Neutrophil (primary cell): ENCODE measurements around the gene MAP3K13.

Experiments used
- H3K27ac ChIP-seq: fragments of 200-600 bp; sonication (generic); 2 replicates; pipeline ENCODE4 v1.5.1; 2016; ENCODE audit warnings: mild to moderate bottlenecking, moderate library complexity
- H3K27me3 ChIP-seq: fragments of 200-600 bp; sonication (generic); 2 replicates; pipeline ENCODE4 v1.6.0; 2016; ENCODE audit warnings: mild to moderate bottlenecking
- H3K36me3 ChIP-seq: fragments of 200-600 bp; sonication (generic); 2 replicates; pipeline ENCODE4 v1.5.1; 2017
- H3K4me1 ChIP-seq, 2 experiments: fragments of 200-600 bp in 1 of 2; sonication (generic) in 1 of 2; 1 replicate in 1 of 2; 2 replicates in 1 of 2; pipeline versions ENCODE4 v1.5.1 to v1.6.1; 2013 to 2016; ENCODE audit warnings: low read depth in 1 of 2, low read length in 1 of 2, mild to moderate bottlenecking in 1 of 2, moderate library complexity in 1 of 2; ENCODE audit not compliant: control insufficient read depth in 1 of 2, insufficient read depth in 1 of 2
- H3K4me3 ChIP-seq, 2 experiments: fragments of 200-600 bp in 1 of 2; sonication (generic) in 1 of 2; 1 replicate in 1 of 2; 2 replicates in 1 of 2; pipeline ENCODE4 v1.5.1; 2013 to 2016; ENCODE audit warnings: low read depth in 1 of 2, low read length in 1 of 2, mild to moderate bottlenecking in 1 of 2, moderate library complexity in 1 of 2
- H3K9me3 ChIP-seq: fragments of 200-600 bp; sonication (generic); 2 replicates; pipeline ENCODE4 v1.5.1; 2016
- TF ChIP-seq, protein P1 (sequence below): fragments of 200-600 bp; sonication (generic); IDR thresholded peaks from 2 replicates; pipeline ENCODE4 v1.5.1; 2016; ENCODE audit warnings: antibody characterized with exemption

The MAP3K13 gene

DNA sequence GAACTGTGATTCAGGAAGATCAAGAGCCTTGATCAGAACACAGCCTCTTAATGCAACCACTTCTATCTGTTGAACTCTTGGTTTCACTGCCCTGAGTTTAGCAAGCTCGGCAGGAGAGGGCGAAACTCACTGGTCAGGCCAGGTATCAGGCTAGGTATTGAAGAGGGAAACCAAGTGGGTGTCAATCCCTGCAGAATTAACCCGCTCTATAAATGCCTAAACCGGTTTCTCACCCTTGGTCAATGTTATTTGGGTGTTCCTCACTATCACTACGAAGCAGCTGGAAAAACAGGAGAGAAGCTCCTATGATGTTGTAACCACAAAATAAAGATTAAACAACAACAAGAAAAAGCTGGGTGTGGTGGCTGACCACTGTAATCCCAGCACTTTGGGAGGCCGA lies 165.6 kb downstream of the MAP3K13 start:
- Histone ChIP-seq H3K36me3 (no peaks in the 10 kb centered on the region), H3K27ac (no peak overlapping the region), H3K4me1 (no peaks in the 10 kb centered on the region), H3K4me3 (no peak overlapping the region), H3K9me3 (no peaks in the 10 kb centered on the region), H3K27me3 (peaks cover 7% of the 10 kb centered on the region)
- TF ChIP-seq, protein P1, sequence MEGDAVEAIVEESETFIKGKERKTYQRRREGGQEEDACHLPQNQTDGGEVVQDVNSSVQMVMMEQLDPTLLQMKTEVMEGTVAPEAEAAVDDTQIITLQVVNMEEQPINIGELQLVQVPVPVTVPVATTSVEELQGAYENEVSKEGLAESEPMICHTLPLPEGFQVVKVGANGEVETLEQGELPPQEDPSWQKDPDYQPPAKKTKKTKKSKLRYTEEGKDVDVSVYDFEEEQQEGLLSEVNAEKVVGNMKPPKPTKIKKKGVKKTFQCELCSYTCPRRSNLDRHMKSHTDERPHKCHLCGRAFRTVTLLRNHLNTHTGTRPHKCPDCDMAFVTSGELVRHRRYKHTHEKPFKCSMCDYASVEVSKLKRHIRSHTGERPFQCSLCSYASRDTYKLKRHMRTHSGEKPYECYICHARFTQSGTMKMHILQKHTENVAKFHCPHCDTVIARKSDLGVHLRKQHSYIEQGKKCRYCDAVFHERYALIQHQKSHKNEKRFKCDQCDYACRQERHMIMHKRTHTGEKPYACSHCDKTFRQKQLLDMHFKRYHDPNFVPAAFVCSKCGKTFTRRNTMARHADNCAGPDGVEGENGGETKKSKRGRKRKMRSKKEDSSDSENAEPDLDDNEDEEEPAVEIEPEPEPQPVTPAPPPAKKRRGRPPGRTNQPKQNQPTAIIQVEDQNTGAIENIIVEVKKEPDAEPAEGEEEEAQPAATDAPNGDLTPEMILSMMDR = no peak

DNA sequence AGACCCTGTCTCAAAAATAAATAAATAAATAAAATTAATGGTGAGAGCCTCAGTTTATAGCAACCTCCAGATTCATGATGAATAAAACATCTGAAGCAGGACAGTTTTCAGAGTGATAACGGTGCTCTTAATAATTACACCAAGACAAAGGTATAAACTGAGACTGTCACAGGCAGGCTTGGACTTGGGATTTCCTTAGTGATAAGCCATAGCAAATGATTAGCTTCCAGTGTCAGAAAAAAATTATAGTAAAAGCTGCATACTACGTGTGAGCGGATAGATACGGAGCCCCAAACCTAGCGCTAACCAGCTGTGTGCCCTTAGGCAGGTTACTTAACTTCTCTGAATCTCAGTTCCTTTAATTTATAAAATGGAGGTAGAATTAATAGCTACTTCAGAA lies 167.9 kb downstream of the MAP3K13 start:
- Histone ChIP-seq H3K4me3 (no peak overlapping the region), H3K27me3 (no peaks in the 10 kb centered on the region), H3K36me3 (no peaks in the 10 kb centered on the region), H3K27ac (no peak overlapping the region), H3K9me3 (no peaks in the 10 kb centered on the region), H3K4me1 (no peaks in the 10 kb centered on the region)
- TF ChIP-seq, protein P1 = no peak

DNA sequence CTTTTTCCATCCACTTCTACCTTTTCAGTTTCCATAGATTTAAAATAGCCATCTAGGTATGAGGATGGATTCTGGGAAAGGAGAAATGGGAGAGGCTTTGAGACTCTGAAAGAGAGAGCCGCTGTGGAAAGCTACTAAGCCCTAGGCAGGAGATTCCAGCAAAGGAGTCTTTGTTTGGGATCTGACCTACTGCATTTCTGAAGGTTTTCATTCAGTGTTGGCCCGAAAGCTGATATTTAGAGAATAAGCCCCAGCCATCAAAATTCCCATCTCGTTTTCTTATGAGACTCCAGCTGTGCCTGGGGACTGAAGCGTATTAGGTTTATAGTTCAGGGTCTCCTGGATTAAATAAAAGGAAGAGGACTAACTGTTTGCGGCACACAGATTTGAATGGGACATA lies 170.0 kb downstream of the MAP3K13 start:
- Histone ChIP-seq H3K27me3 (no peaks in the 10 kb centered on the region), H3K4me1 (peaks cover 6 to 9% of the 10 kb centered on the region in 2 experiments), H3K4me3 (no peak overlapping the region), H3K9me3 (no peaks in the 10 kb centered on the region), H3K27ac (no peak overlapping the region), H3K36me3 (no peaks in the 10 kb centered on the region)
- TF ChIP-seq, protein P1 = no peak

DNA sequence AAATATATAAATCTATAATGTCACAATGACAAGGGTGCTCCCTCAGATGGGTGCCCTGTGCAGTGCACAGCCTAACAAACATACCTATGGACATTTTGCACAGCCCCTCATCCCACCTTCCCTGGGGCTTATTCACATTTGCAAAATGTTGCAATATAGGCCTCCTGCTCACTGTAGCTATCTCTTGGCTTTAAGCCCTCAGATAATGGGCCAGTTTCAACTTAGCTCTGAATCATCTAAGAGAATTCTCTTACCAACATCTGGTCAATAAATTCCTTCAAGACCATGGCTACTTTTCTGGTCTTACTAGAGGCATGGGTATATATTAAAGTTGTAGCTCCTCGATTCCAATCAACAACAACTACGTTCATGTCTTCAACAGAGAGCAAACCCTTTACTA lies 171.6 kb downstream of the MAP3K13 start:
- Histone ChIP-seq H3K27me3 (no peaks in the 10 kb centered on the region), H3K9me3 (no peaks in the 10 kb centered on the region), H3K4me3 (no peak overlapping the region), H3K4me1 (peaks cover 6 to 9% of the 10 kb centered on the region in 2 experiments), H3K36me3 (no peaks in the 10 kb centered on the region), H3K27ac (no peak overlapping the region)
- TF ChIP-seq, protein P1 = no peak

DNA sequence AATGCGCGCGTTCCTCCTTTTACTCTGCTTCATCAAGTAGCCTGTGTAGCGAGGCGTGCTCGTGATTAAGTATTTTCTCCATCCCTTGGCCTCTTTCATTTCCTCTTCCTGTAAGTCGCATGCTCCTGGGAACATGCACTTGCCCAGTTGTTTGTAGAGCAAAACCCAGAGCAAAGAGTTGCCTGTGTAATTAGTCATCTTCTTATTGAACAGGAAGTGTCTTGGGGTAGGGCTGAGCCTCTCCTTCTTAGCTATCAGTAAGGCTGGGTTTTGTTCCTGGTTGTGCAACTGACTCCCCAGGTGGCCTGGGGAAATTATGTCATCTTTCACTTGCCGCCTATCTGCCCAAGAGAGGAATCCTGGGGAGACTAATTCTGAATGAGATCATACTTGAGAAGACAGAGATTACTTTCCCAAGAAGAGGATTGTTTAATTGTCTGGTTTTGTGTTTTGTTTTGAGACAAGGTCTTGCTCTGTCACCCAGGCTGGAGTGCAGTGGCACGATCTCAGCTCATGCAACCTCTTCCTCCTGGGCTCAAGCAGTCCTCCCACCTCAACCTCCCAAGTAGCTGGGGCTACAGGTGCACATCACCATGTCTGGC lies 174.5 kb downstream of the MAP3K13 start:
- Histone ChIP-seq H3K27ac (no peak overlapping the region), H3K4me1 (peaks cover 6 to 9% of the 10 kb centered on the region in 2 experiments), H3K9me3 (no peaks in the 10 kb centered on the region), H3K4me3 (peak overlapping the region in 1 of 2 experiments; percentile 0), H3K36me3 (no peaks in the 10 kb centered on the region), H3K27me3 (no peaks in the 10 kb centered on the region)
- TF ChIP-seq, protein P1 = no peak
